Stomach smooth muscle (tissue), 2 donors: ENCODE data around the gene NTRK3.

Experiments used
- H3K27ac ChIP-seq: one replicate; pipeline ENCODE4 v1.7.0; 2013; ENCODE audit warnings: mild to moderate bottlenecking, low read length, inconsistent platforms
- H3K27me3 ChIP-seq, 2 donors: one replicate each; pipeline ENCODE4 v1.7.0; 2013; ENCODE audit warnings: low read length in 2 of 2; ENCODE audit not compliant: insufficient read depth in 2 of 2, control insufficient read depth in 1 of 2
- H3K36me3 ChIP-seq, 2 donors: one replicate each; pipeline ENCODE4 v1.7.0; 2013; ENCODE audit warnings: low read length in 2 of 2; ENCODE audit not compliant: control insufficient read depth in 2 of 2, insufficient read depth in 2 of 2
- H3K4me1 ChIP-seq: one replicate; pipeline ENCODE4 v1.7.0; 2013; ENCODE audit warnings: low read length; ENCODE audit not compliant: control insufficient read depth, insufficient read depth
- H3K4me3 ChIP-seq, 2 donors: one replicate each; pipeline ENCODE4 v1.7.0; 2013; ENCODE audit warnings: low read length in 2 of 2
- H3K9ac ChIP-seq, 2 donors: one replicate each; pipeline ENCODE4 v1.7.0; 2013; ENCODE audit warnings: low read length in 2 of 2, mild to moderate bottlenecking in 1 of 2
- H3K9me3 ChIP-seq, 2 donors: one replicate each; pipeline ENCODE4 v1.7.0; 2013; ENCODE audit warnings: low read length in 2 of 2; ENCODE audit not compliant: control insufficient read depth in 2 of 2
- donor health status: healthy.
- donor health status: Pancreatic carcinoma.

Gene NTRK3

GRCh38 chr15:87902772-87903426 lies 353.6 kb downstream of the NTRK3 start:
- Histone ChIP-seq H3K36me3 (no peaks in the 10 kb centered on the region), H3K4me1 (no peaks in the 10 kb centered on the region), H3K9ac (no peak overlapping the region), H3K27me3 (peaks cover 0 to 3% of the 10 kb centered on the region in 2 donors), H3K9me3 (no peaks in the 10 kb centered on the region), H3K4me3 (no peak overlapping the region), H3K27ac (no peak overlapping the region)

- Histone ChIP-seq H3K27me3 (no peaks in the 10 kb centered on the region), H3K9me3 (no peaks in the 10 kb centered on the region), H3K9ac (no peak overlapping the region), H3K4me1 (no peaks in the 10 kb centered on the region), H3K27ac (no peak overlapping the region), H3K4me3 (no peak overlapping the region), H3K36me3 (no peaks in the 10 kb centered on the region)
These were observed 354.4 kb downstream of the NTRK3 start for GRCh38 chr15:87901926-87902690.

GRCh38 chr15:87901008-87901407 lies 355.5 kb downstream of the NTRK3 start:
- H3K4me3 ChIP-seq = no peak overlapping the region
- H3K27me3 ChIP-seq = no peaks in the 10 kb centered on the region
- H3K4me1 ChIP-seq = no peaks in the 10 kb centered on the region
- H3K27ac ChIP-seq = no peak overlapping the region
- no peaks in the 10 kb centered on the region for H3K36me3 ChIP-seq
- no peaks in the 10 kb centered on the region for H3K9me3 ChIP-seq
- H3K9ac ChIP-seq = no peak overlapping the region

GRCh38 chr15:87896936-87897335 lies 359.6 kb downstream of the NTRK3 start:
- no peaks in the 10 kb centered on the region for H3K4me1 ChIP-seq
- no peaks in the 10 kb centered on the region for H3K27me3 ChIP-seq
- no peak overlapping the region for H3K27ac ChIP-seq
- H3K36me3 ChIP-seq = no peaks in the 10 kb centered on the region
- no peak overlapping the region for H3K9ac ChIP-seq
- no peaks in the 10 kb centered on the region for H3K9me3 ChIP-seq
- no peak overlapping the region for H3K4me3 ChIP-seq

- no peaks in the 10 kb centered on the region for H3K9me3 ChIP-seq
- no peaks in the 10 kb centered on the region for H3K27me3 ChIP-seq
- H3K9ac ChIP-seq = no peak overlapping the region
- no peak overlapping the region for H3K4me3 ChIP-seq
- no peak overlapping the region for H3K27ac ChIP-seq
- H3K4me1 ChIP-seq = no peaks in the 10 kb centered on the region
- no peaks in the 10 kb centered on the region for H3K36me3 ChIP-seq
These were observed 369.4 kb downstream of the NTRK3 start for GRCh38 chr15:87887177-87887576.

GRCh38 chr15:87881026-87881425 lies 375.5 kb downstream of the NTRK3 start:
- no peak overlapping the region for H3K4me3 ChIP-seq
- no peak overlapping the region for H3K9ac ChIP-seq
- no peaks in the 10 kb centered on the region for H3K9me3 ChIP-seq
- peaks cover 0 to 2% of the 10 kb centered on the region in 2 donors for H3K27me3 ChIP-seq
- no peaks in the 10 kb centered on the region for H3K36me3 ChIP-seq
- no peaks in the 10 kb centered on the region for H3K4me1 ChIP-seq
- H3K27ac ChIP-seq = no peak overlapping the region

GRCh38 chr15:87877822-87878542 lies 378.6 kb downstream of the NTRK3 start:
- Histone ChIP-seq H3K9ac (no peak overlapping the region), H3K4me3 (no peak overlapping the region), H3K27me3 (peaks cover 0 to 2% of the 10 kb centered on the region in 2 donors), H3K4me1 (no peaks in the 10 kb centered on the region), H3K36me3 (no peaks in the 10 kb centered on the region), H3K27ac (no peak overlapping the region), H3K9me3 (no peaks in the 10 kb centered on the region)

- Histone ChIP-seq H3K27me3 (peaks cover 0 to 2% of the 10 kb centered on the region in 2 donors), H3K4me3 (no peak overlapping the region), H3K27ac (no peak overlapping the region), H3K36me3 (no peaks in the 10 kb centered on the region), H3K4me1 (no peaks in the 10 kb centered on the region), H3K9ac (no peak overlapping the region), H3K9me3 (no peaks in the 10 kb centered on the region)
These were observed 379.3 kb downstream of the NTRK3 start for GRCh38 chr15:87877114-87877810.

GRCh38 chr15:87874896-87875711 lies 381.4 kb downstream of the NTRK3 start:
- no peak overlapping the region for H3K27ac ChIP-seq
- H3K9me3 ChIP-seq = no peaks in the 10 kb centered on the region
- no peaks in the 10 kb centered on the region for H3K4me1 ChIP-seq
- H3K36me3 ChIP-seq = no peaks in the 10 kb centered on the region
- H3K9ac ChIP-seq = no peak overlapping the region
- H3K27me3 ChIP-seq = peaks cover 0 to 2% of the 10 kb centered on the region in 2 donors
- H3K4me3 ChIP-seq = no peak overlapping the region

GRCh38 chr15:87873516-87873915 lies 383.0 kb downstream of the NTRK3 start:
- Histone ChIP-seq H3K4me1 (no peaks in the 10 kb centered on the region), H3K27ac (no peak overlapping the region), H3K27me3 (no peaks in the 10 kb centered on the region), H3K36me3 (no peaks in the 10 kb centered on the region), H3K9ac (no peak overlapping the region), H3K9me3 (no peaks in the 10 kb centered on the region), H3K4me3 (no peak overlapping the region)
